NCI-H774 (cell line): ENCODE measurements around the gene PLA2G6.

Source experiments
- DNase-seq: peaks from one replicate; lab custom pipeline; 2025; lab: John Stamatoyannopoulos, UW

PLA2G6 gene

GRCh38 chr22:38108561-38109319, 72.9 kb downstream of the PLA2G6 start:
- DNase-seq: no peak

DNA sequence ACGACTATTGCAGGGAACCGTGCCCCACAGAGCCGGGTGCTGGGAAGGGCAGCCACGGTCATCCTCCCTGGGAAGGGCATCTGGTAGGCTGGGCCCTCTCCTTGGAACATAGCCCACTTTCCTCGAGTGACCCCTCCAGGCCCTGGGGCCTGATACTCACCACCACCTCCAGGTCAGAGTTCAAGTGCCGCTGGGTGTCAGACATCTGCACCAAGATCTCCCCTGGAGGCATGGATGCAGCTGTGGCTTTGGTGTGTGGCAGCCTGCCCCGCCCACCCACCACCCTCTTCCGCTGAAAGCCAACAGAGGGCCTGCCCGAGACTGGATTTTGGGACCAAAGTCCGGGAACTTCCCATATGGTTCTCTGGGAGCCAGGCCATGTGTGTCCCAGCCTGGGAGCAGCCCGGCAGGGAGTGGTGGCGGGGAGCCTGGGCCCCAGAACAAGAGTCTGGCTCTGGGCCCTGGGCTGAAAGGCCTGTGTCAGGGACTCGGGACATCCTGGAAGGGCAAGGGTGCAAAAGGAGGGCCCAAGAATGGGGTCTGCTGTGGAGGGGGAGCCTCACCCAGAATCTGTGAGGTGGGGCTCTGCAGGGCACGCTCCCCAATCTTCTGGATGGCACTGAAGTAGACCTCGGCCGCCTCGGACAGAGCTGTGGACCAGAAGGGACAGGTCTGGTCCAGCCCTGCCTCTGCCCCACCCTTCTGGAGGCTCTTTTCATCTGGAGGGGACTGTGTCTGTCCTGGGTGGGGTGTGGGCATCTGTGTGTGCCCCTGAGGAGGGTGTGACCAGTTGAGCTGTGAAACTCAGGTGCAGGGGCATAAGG, 73.7 kb downstream of the PLA2G6 start:
- DNase-seq: no peak

GRCh38 chr22:38106814-38107578, 74.6 kb downstream of the PLA2G6 start:
- no peak for DNase-seq

GRCh38 chr22:38104084-38104483, 77.5 kb downstream of the PLA2G6 start:
- DNase-seq: no peak

DNA sequence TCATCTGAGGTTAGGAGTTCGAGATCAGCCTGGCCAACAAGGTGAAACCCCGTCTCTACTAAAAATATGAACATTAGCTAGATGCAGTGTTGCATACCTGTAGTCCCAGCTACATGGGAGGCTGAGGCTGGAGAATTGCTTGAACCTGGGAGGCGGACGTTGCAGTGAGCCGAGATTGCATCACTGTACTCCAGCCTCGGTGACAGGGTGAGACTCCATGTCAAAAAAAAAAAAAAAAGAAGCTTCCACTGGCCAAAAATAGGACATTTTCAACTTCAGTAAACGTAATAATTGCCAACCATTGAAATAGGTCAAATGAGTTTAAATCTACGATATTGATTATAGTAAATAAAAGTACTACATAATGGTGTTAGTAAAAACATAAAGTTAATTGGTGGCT, 78.0 kb downstream of the PLA2G6 start:
- DNase-seq: no peak

DNA sequence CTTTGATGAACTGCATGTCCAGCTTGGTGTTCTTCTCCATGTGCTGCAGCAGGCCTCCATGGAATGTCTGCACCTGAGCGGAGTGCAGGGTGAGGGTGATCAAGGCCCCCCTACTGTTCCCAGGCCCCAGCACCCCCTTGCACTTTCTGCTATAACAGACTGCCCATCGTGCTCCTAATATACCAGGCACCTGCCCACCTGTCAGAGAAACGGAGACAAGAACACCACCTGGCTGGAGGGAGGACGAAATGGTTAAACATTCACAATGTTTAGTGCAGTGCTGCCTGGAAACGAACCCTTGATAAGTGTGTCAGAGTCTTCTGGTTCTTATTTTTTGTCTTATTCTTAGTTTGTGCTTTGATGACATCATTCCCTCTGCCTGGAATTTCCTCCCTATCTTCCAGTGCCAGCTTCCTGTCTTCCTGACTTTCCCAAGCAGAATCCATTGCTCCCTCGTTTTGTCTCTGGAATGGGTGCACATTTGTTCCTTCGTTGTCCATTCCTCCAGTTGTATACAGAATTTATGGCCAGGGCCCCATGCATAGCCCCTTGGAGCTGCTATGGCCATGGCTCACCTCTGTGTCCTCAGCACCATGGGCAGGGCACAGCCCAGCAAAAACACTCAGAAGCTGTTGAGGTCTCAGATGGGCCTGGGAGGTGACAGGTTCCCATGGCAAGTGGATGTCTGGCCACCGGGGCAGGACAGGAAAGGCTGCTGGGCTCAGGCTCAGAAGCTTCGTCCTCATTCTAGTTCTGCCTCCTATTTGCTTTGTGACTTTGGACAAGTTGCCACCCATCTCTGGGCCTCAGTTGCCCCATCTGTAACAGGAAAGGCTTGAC, 83.0 kb downstream of the PLA2G6 start:
- no peak for DNase-seq

- DNase-seq: no peak
Measured at GRCh38 chr22:38097557-38098409, 83.8 kb downstream of the PLA2G6 start.

GRCh38 chr22:38097058-38097457, 84.6 kb downstream of the PLA2G6 start:
- DNase-seq: no peak

- no peak for DNase-seq
Measured at GRCh38 chr22:38089474-38089851, 92.2 kb downstream of the PLA2G6 start.

DNA sequence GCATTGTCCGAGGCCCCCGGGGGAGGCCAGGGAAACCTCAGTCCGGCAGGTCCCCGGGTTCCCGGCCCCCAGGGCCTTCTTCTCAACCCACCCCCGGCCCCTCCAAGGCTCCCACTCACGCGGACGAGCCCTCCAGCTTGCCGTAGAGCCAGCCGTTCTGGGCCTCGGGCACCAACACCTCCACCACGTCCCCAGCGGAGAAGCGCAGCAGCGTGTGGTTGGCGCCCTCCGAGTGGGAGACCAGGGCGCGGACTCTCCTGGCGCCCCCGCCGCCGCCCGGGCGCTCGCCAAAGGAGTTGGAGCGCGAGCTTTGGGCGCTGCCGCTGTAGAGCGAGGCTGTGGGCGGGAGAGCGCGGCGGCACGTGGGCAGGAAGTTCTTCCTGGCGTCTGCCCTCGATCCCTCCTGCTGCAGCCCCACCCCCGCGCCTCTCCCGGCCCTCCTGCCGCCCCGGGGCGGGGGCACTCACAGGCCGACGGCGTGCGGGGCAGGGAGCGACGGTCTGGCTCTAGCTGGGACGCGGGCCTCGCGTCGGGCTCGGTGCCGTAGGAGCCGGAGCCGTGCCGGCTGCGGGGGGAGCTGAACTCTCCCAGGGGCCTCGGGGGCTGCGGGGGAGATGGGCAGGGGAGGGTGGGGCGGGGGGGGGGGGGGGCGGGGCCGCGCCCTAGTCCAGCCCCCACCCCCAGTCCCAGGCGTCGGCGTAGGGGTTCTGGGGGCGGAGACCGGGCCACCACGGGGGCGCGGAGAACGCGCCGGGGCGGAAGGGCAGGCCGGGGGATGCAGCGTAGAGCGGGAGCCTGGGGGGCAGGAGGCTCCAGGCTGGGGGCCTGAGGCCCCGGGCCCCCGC, 92.8 kb downstream of the PLA2G6 start:
- no peak for DNase-seq

- no peak for DNase-seq
Measured at GRCh38 chr22:38087855-38088254, 93.8 kb downstream of the PLA2G6 start.

GRCh38 chr22:38086942-38087341, 94.7 kb downstream of the PLA2G6 start:
- no peak for DNase-seq

DNA sequence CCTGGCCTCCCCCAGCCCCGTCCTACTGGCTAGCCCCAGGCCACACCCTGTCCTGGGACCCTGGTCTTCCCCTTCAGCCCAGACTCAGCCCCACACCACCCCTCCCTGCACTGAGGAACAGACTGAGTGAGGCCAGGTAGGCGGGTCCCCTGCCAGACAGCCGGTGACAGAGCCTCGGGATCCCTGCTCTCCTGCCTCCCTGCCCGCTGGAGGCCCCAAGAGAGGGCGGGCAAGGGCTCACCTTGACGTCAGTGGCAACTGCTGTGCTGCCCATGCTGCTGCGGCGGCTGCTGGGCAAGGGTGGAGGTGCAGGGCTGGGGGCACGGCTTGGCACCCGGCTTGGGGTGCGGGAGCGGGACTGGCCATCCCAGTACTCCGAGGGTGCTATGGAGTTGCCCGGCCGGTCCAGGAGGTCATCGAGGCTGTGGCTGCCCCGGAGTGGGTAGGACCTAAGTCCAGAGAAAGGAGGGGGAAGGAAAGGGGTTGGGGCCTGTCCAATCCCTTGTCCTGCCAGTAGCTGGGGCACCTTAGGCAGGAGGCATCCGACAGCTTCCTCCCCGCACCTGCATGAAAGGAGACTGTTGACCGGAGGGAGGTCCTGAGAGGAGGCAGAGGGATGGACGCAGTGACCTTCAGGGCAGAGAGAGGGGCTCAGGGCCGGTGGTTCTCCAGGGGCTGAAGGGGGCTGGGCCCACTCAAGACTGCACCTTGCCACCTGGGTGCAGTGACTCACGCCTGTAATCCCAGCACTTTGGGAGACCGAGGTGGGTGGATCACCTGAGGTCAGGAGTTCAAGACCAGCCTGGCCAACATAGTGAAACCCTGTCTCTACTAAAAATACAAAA, 95.4 kb downstream of the PLA2G6 start:
- DNase-seq: no peak

DNA sequence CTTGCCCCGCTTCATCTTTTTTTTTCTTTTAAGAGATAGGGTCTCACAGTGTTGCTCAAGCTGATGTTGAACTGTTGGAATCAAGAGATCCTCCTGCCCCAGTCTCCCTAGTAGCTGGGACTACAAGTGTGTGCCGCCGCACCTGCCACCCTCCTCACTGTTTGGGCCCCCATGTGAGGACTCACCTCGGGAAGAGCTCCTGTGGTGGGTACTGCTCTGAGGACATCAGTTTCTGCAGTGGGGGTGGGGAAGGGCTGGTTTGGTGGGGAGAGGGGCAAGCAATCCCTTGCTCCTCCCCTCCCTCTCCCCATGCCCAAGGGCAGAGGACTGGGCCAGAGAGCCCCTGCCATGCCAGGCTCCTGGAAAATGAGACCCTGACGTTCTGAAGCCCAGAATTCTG, 96.1 kb downstream of the PLA2G6 start:
- DNase-seq: no peak

- no peak for DNase-seq
Measured at GRCh38 chr22:38085056-38085455, 96.6 kb downstream of the PLA2G6 start.

- DNase-seq: no peak
Measured at GRCh38 chr22:38083931-38084631, 97.5 kb downstream of the PLA2G6 start, which contains the start of gene SLC16A8. Gene SLC16A8 (minus strand): TSS chr22:38084184. CDS start chr22:38082873, 1,311 bp downstream.

DNA sequence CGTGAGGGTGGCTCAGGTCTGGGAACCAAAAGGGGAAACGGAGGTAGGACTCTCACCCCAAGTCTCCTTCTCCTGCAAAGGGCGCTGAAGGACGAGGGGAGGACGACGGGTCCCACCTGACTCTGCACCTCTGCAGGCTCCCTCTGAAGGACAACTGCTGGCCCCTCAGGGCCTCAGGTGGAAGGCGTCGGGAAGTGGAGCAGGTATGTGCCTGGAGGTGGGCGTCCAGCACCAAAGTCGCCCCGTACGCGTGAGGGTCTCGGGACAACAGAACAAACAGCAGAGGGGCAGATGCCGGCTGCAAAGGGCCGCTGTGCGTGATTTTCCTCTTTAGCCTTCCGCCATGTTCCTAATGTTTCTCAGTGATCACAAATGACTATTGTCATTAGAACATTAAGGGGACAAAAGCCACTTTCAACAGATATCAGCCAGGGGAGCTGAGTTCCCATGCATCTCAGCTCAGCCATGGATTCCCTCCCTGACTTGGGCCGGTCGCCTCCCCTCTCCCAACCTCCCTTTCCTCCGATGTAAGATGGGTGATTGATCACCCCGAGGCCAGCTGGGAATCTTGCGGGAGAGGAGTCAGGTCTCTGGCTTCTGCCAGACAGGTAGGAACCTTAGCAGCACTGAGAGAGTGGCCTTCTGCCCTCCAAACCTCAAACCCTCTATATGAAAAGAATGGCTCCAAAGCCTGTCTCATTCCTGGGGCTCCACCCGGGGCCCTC, 98.5 kb downstream of the PLA2G6 start:
- no peak for DNase-seq
